H1 (cell line): ENCODE data around the gene CEP128. TPM values are rescaled to one million over a fixed set of nuclear protein-coding genes. Genes with fewer than 3 reads are reported as not detected.

Experiments
- BCL11A ChIP-seq, 2 experiments: IDR thresholded peaks; one replicate each; pipeline ENCODE4 v1.6.1; 2011; ENCODE audit warnings: low read depth in 2 of 2, low read length in 2 of 2, mild to moderate bottlenecking in 2 of 2
- CEBPB ChIP-seq: IDR thresholded peaks from 2 replicates; pipeline ENCODE4 v1.6.1; 2012; ENCODE audit warnings: low read depth, low read length
- KDM1A ChIP-seq: fragments of 200-600, 300-600 bp; sonication (generic); IDR thresholded peaks from 2 replicates; pipeline ENCODE4 v1.7.1; 2016; ENCODE audit warnings: mild to moderate bottlenecking, low read length, borderline replicate concordance
- KDM4A ChIP-seq: IDR thresholded peaks from one replicate; pipeline ENCODE4 v1.7.1; 2012; ENCODE audit warnings: low read depth, mild to moderate bottlenecking, moderate library complexity, low read length, inconsistent platforms; ENCODE audit not compliant: severe bottlenecking
- MAX ChIP-seq: IDR thresholded peaks from 2 replicates; pipeline ENCODE4 v1.6.1; 2012; ENCODE audit warnings: inconsistent platforms
- SAP30 ChIP-seq: fragments of 300-600 bp; sonication (generic); IDR thresholded peaks from 2 replicates; pipeline ENCODE4 v1.7.1; 2012; ENCODE audit warnings: low read length, moderate library complexity, mild to moderate bottlenecking, inconsistent platforms; ENCODE audit not compliant: insufficient read depth, insufficient replicate concordance
- SIN3A ChIP-seq, 2 experiments: IDR thresholded peaks in 1 of 2; conservative IDR thresholded peaks in 1 of 2; 2 replicates each; pipeline ENCODE4 v1.6.1; 2011 to 2012; ENCODE audit warnings: low read length in 2 of 2, improper control_type of control experiment in 1 of 2, low read depth in 1 of 2, mild to moderate bottlenecking in 1 of 2
- SUZ12 ChIP-seq: fragments of 200-600 bp; sonication (generic); IDR thresholded peaks from 2 replicates; pipeline ENCODE4 v1.6.1; 2012; ENCODE audit warnings: mild to moderate bottlenecking, inconsistent platforms, low read length, moderate library complexity, mixed read lengths
- polyA plus RNA-seq, 7 experiments: library from polyadenylated mRNA; depleted of rRNA in 3 of 7; stranded (reverse) in 5 of 7; unstranded in 2 of 7; fragments of >200 nt in 5 of 7; fragments of 200-250 nt in 2 of 7; gene quantifications; 1 replicate in 5 of 7; 2 replicates in 1 of 7; 4 replicates in 1 of 7; pipeline versions ENCODE4 v1.2.1 to v1.2.3, GENCODE V29; 2011 to 2013; ENCODE audit warnings: missing spikeins in 2 of 7, mixed read lengths in 2 of 7
- total RNA-seq: library from RNA; stranded (reverse); fragmentation: NEBNext Ultra II Directional; extraction: Animal tissue kit (Norgen Biotek cat#: 25700); gene quantifications from 2 replicates; pipeline ENCODE4 v1.2.1, GENCODE V29; 2021

CEP128 gene
- total and polyA plus RNA-seq, 2 of the 8 experiments (the other 6 are each of a cell fraction or from before 2014, with no cell fraction given) = 1.9 to 17.0 TPM

GRCh38 chr14:80941241-80942185 lies at the start of gene CEP128 (continued):
- TF ChIP-seq KDM4A (peak; percentile 64), KDM1A (no peak), BCL11A (IDR thresholded peaks at IDR 0.05; ENCODE audit: low read depth in 2 of 2, low read length in 2 of 2) (no peak), SUZ12 (no peak), SAP30 (peak; percentile 61), MAX (no peak), SIN3A (conservative IDR thresholded peaks at IDR 0.05 in 1 of 2, IDR thresholded peaks at IDR 0.05 in 1 of 2; ENCODE audit: low read depth in 1 of 2, low read length in 2 of 2) (peak in 1 of 2 experiments; percentile 88; a peak in 2 of 4 replicates), CEBPB (no peak)
